Ishikawa (cell line): Measurements from ENCODE around the gene ADGRB2.

Source experiments
- EGR1 ChIP-seq: IDR thresholded peaks from 2 replicates; pipeline ENCODE4 v1.6.1; 2012
- EP300 ChIP-seq: IDR thresholded peaks from 2 replicates; pipeline ENCODE4 v1.6.1; 2012; ENCODE audit warnings: borderline replicate concordance
- MAX ChIP-seq: IDR thresholded peaks from 2 replicates; pipeline ENCODE4 v1.6.1; 2012
- NFIC ChIP-seq: IDR thresholded peaks from 2 replicates; pipeline ENCODE4 v1.6.1; 2012
- RAD21 ChIP-seq: IDR thresholded peaks from 2 replicates; pipeline ENCODE4 v1.6.1; 2012; ENCODE audit warnings: low read depth
- TAF1 ChIP-seq: IDR thresholded peaks from 2 replicates; pipeline ENCODE4 v1.6.1; 2012; ENCODE audit warnings: low read depth, mild to moderate bottlenecking
- TCF12 ChIP-seq: IDR thresholded peaks from 2 replicates; pipeline ENCODE4 v1.6.1; 2012; ENCODE audit warnings: low read depth
- TEAD4 ChIP-seq: IDR thresholded peaks from 2 replicates; pipeline ENCODE4 v1.6.1; 2012
- USF1 ChIP-seq: IDR thresholded peaks from 2 replicates; pipeline ENCODE4 v1.6.1; 2012
- YY1 ChIP-seq: IDR thresholded peaks from 2 replicates; pipeline ENCODE4 v1.6.1; 2012; ENCODE audit warnings: low read depth
- ZBTB7A ChIP-seq: IDR thresholded peaks from 2 replicates; pipeline ENCODE4 v1.6.1; 2012; ENCODE audit warnings: low read depth

- no peak for TF ChIP-seq EP300
- TF ChIP-seq YY1 = no peak
- no peak for TF ChIP-seq MAX
- no peak for TF ChIP-seq ZBTB7A
- no peak for TF ChIP-seq TEAD4
- no peak for TF ChIP-seq TCF12
- TF ChIP-seq EGR1 = no peak
- TF ChIP-seq RAD21 = no peak
- no peak for TF ChIP-seq NFIC
- no peak for TF ChIP-seq TAF1
- no peak for TF ChIP-seq USF1
These were observed 68.8 kb downstream of the ADGRB2 start for GRCh38 chr1:31695327-31695726.
